ENCODE measurements around the gene GPD1L. TPM values are rescaled to one million over a fixed set of nuclear protein-coding genes. Genes with fewer than 3 reads are reported as not detected.
A peak's percentile ranks its signal among the peaks of the same experiment; 100 is the strongest.

The GPD1L gene
- total RNA-seq, 4 donors from 2014 or later: 24.0 to 42.8 (median 27.1) TPM

- intact Hi-C loops (cut with DNase I; ENCODE audit: low total_unique reads): no loop called here
- TF ChIP-seq POLR2A (IDR thresholded peaks at IDR 0.05): no peak
- TF ChIP-seq CTCF (IDR thresholded peaks at IDR 0.05): no peak
- H3K4me3 ChIP-seq (ENCODE audit: low read depth, poor library complexity, severe bottlenecking): no peak overlapping the region
- WGBS, 2 donors: 48% methylated on average over 7 of the region's 7 CpGs
- peak; percentile 31 to 43 for DNase-seq (ENCODE audit: low spot score in 2 of 2)
Observed at GRCh38 chr3:32175607-32176197, 69.3 kb downstream of the GPD1L start.

GRCh38 chr3:32176989-32177701, 70.7 kb downstream of the GPD1L start:
- intact Hi-C loops (cut with DNase I; ENCODE audit: low total_unique reads): no loop called here
- no peak for TF ChIP-seq POLR2A (IDR thresholded peaks at IDR 0.05)
- no peak for TF ChIP-seq CTCF (IDR thresholded peaks at IDR 0.05)
- 16 to 19% methylated on average over 9 of the region's 9 CpGs for WGBS, 2 donors
- DNase-seq (ENCODE audit: low spot score in 2 of 2): peak; percentile 34 to 70
- no peak overlapping the region for H3K4me3 ChIP-seq (ENCODE audit: low read depth, poor library complexity, severe bottlenecking)

- intact Hi-C loops (cut with DNase I; ENCODE audit: low total_unique reads): no loop called here
Observed at GRCh38 chr3:32177702-32178198, 71.3 kb downstream of the GPD1L start.

GRCh38 chr3:32180141-32180784, 73.8 kb downstream of the GPD1L start:
- no peak for TF ChIP-seq POLR2A (IDR thresholded peaks at IDR 0.05)
- TF ChIP-seq CTCF (IDR thresholded peaks at IDR 0.05): no peak
- WGBS, 2 donors: 67 to 71% methylated on average over 7 of the region's 7 CpGs
- no peak overlapping the region for H3K4me3 ChIP-seq (ENCODE audit: low read depth, poor library complexity, severe bottlenecking)
- intact Hi-C loops (cut with DNase I; ENCODE audit: low total_unique reads): loop anchor here (10.0 kb wide), 1 partner anchor 295 kb away; no protein-coding TSS in a partner anchor
- DNase-seq (ENCODE audit: low spot score in 2 of 2): no peak

More at GRCh38 chr3:32177702-32178198, 71.3 kb downstream of the GPD1L start:
- 34 to 43% methylated on average over 5 of the region's 5 CpGs for WGBS, 2 donors
- DNase-seq (ENCODE audit: low spot score in 2 of 2): peak; percentile 55 to 76
- TF ChIP-seq POLR2A (IDR thresholded peaks at IDR 0.05): no peak
- TF ChIP-seq CTCF (IDR thresholded peaks at IDR 0.05): no peak
- H3K4me3 ChIP-seq (ENCODE audit: low read depth, poor library complexity, severe bottlenecking): no peak overlapping the region

GRCh38 chr3:32181365-32181764, 74.9 kb downstream of the GPD1L start:
- intact Hi-C loops (cut with DNase I; ENCODE audit: low total_unique reads): loop anchor here (10.0 kb wide), 1 partner anchor 293 kb away; no protein-coding TSS in a partner anchor
- TF ChIP-seq CTCF (IDR thresholded peaks at IDR 0.05) (no peak), POLR2A (IDR thresholded peaks at IDR 0.05) (no peak)
- no peak for DNase-seq (ENCODE audit: low spot score in 2 of 2)
- H3K4me3 ChIP-seq (ENCODE audit: low read depth, poor library complexity, severe bottlenecking): no peak overlapping the region
- WGBS, 2 donors: 73 to 78% methylated on average over 7 of the region's 7 CpGs

All from lower leg skin (tissue), 4 donors.